HepG2 (cell line): Measurements from ENCODE around the gene SEMA6B. TPM values are rescaled to one million over a fixed set of nuclear protein-coding genes. Genes with fewer than 3 reads are reported as not detected.

Experiments used
- ATAC-seq: fragments of 200-7000 bp; cut with Tn5 transposase; 3 replicates; pipeline ENCODE4 v1.9.1; 2020; ENCODE audit warnings: mild to moderate bottlenecking, moderate library complexity
- BruUV-seq: library from RNA; stranded (reverse); fragments of 400-500 nt; replicated peaks from 2 replicates; lab custom pipeline; 2021; lab: Mats Ljungman, UMichigan
- CTCF ChIA-PET: fragments of 300-600 bp; formaldehyde crosslinking; extraction: SDS; loops from one replicate; lab custom pipeline; 2021; ENCODE audit warnings: low total read pairs, inconsistent platforms, low intra/inter-chr PET ratio; lab: Yijun Ruan, JAX
- POLR2A ChIA-PET: fragments of 350-600 bp; sonication (Branson Sonifier 250); formaldehyde crosslinking; loops from one replicate; lab custom pipeline; 2020; ENCODE audit warnings: antibody characterized with exemption, inconsistent platforms; lab: Yijun Ruan, JAX
- DNase-seq: peaks from one replicate; pipeline ENCODE4 v3.0.0-alpha.2; 2015; ENCODE audit warnings: low spot score
- FAIRE-seq: peaks from 3 replicates; lab custom pipeline; 2011; peaks lifted over from hg19 to GRCh38; lab: Jason Lieb, UNC
- H2AFZ ChIP-seq: one replicate; pipeline ENCODE4 v1.6.1; 2011; ENCODE audit warnings: low read length, inconsistent platforms
- H3K27ac ChIP-seq: fragments of 300-600 bp; 3 replicates; pipeline ENCODE4 v1.8.0; 2011; ENCODE audit warnings: mixed run types, mild to moderate bottlenecking, mixed read lengths, low read length, inconsistent platforms; ENCODE audit not compliant: insufficient read depth; ENCODE audit errors: extremely low read length
- H3K27me3 ChIP-seq, 2 experiments: fragments of 200-600 bp in 1 of 2; 2 replicates in 1 of 2; 3 replicates in 1 of 2; pipeline versions ENCODE4 v1.6.0 to v1.8.0; 2011; ENCODE audit warnings: low read length in 2 of 2, mild to moderate bottlenecking in 2 of 2, moderate library complexity in 2 of 2, inconsistent platforms in 1 of 2; ENCODE audit not compliant: insufficient read depth in 2 of 2, control insufficient read depth in 1 of 2
- H3K36me3 ChIP-seq, 2 experiments: fragments of 200-600 bp in 1 of 2; replicated peaks in 1 of 2; 2 replicates in 1 of 2; 3 replicates in 1 of 2; pipeline versions ENCODE4 v1.5.1 to v1.8.0; 2011; ENCODE audit warnings: low read length in 2 of 2, inconsistent platforms in 1 of 2; ENCODE audit not compliant: insufficient read depth in 2 of 2, control insufficient read depth in 1 of 2
- H3K4me1 ChIP-seq: 2 replicates; pipeline ENCODE4 v1.5.1; 2012; ENCODE audit warnings: low read length, inconsistent platforms; ENCODE audit not compliant: insufficient read depth
- H3K4me2 ChIP-seq: 2 replicates; pipeline ENCODE4 v1.6.0; 2011; ENCODE audit warnings: low read depth, low read length, inconsistent platforms
- H3K4me3 ChIP-seq, 3 experiments: fragments of 200-600 bp in 1 of 3; sonication (generic), shearing (Covaris generic) in 1 of 3; replicated peaks in 1 of 3; 2 replicates each; pipeline ENCODE4 v1.5.1; 2011 to 2016; ENCODE audit warnings: low read length in 3 of 3, inconsistent platforms in 2 of 3, low read depth in 2 of 3, mild to moderate bottlenecking in 2 of 3, control low read depth in 1 of 3, mixed read lengths in 1 of 3; ENCODE audit not compliant: insufficient read depth in 1 of 3
- H3K79me2 ChIP-seq: one replicate; pipeline ENCODE4 v1.6.1; 2011; ENCODE audit warnings: low read length, inconsistent platforms; ENCODE audit not compliant: insufficient read depth
- H3K9ac ChIP-seq: 2 replicates; pipeline ENCODE4 v1.6.0; 2011; ENCODE audit warnings: mild to moderate bottlenecking, low read depth, low read length, inconsistent platforms; ENCODE audit not compliant: insufficient read depth
- H3K9me3 ChIP-seq: 2 replicates; pipeline ENCODE4 v1.5.1; 2012; ENCODE audit warnings: mild to moderate bottlenecking, low read length
- H4K20me1 ChIP-seq: 2 replicates; pipeline ENCODE4 v1.6.0; 2011; ENCODE audit warnings: inconsistent platforms, mild to moderate bottlenecking, low read length, moderate library complexity; ENCODE audit not compliant: insufficient read depth
- CEBPZ ChIP-seq: IDR thresholded peaks from 2 replicates; pipeline ENCODE4 v1.6.1; 2012; ENCODE audit warnings: low read length, improper control_type of control experiment
- DNMT1 ChIP-seq: sonication (generic); formaldehyde crosslinking; IDR thresholded peaks from 2 replicates; pipeline ENCODE4 v1.5.1; 2020; ENCODE audit warnings: mild to moderate bottlenecking, missing genetic modification reagents
- ESRRA ChIP-seq: sonication (generic); formaldehyde crosslinking; IDR thresholded peaks from 2 replicates; pipeline ENCODE4 v1.5.1; 2020; ENCODE audit warnings: mild to moderate bottlenecking, low read depth, missing genetic modification reagents
- KDM1A ChIP-seq: IDR thresholded peaks from 2 replicates; pipeline ENCODE4 v1.6.1; 2016; ENCODE audit warnings: missing compliant biosample characterization
- MAX ChIP-seq: IDR thresholded peaks from 2 replicates; pipeline ENCODE4 v1.6.1; 2012; ENCODE audit warnings: inconsistent platforms
- NFKB2 ChIP-seq: sonication (generic); formaldehyde crosslinking; IDR thresholded peaks from 2 replicates; pipeline ENCODE4 v1.4.0; 2020; ENCODE audit warnings: missing genetic modification reagents, borderline replicate concordance
- PHF21A ChIP-seq: sonication (generic); formaldehyde crosslinking; IDR thresholded peaks from 2 replicates; pipeline ENCODE4 v1.5.0; 2020; ENCODE audit warnings: mild to moderate bottlenecking, missing genetic modification reagents
- RXRB ChIP-seq: IDR thresholded peaks from 2 replicates; pipeline ENCODE4 v1.6.1; 2016; ENCODE audit warnings: borderline replicate concordance, missing genetic modification reagents, missing compliant biosample characterization
- SOX6 ChIP-seq, 2 experiments: fragments of 450-650 bp in 1 of 2; sonication (generic) in 1 of 2; formaldehyde crosslinking in 1 of 2; IDR thresholded peaks; 2 replicates each; pipeline versions ENCODE4 v1.4.0 to v1.6.1; 2017 to 2020; ENCODE audit warnings: antibody characterized with exemption in 1 of 2, mild to moderate bottlenecking in 1 of 2, missing genetic modification reagents in 1 of 2
- TRAFD1 ChIP-seq: sonication (generic); formaldehyde crosslinking; IDR thresholded peaks from 2 replicates; pipeline ENCODE4 v1.5.1; 2020; ENCODE audit warnings: missing genetic modification reagents, mild to moderate bottlenecking, borderline replicate concordance
- ZNF225 ChIP-seq: sonication (generic); formaldehyde crosslinking; IDR thresholded peaks from 2 replicates; pipeline ENCODE4 v1.4.0; 2020; ENCODE audit warnings: mild to moderate bottlenecking, missing genetic modification reagents
- ZNF431 ChIP-seq: sonication (generic); formaldehyde crosslinking; IDR thresholded peaks from 2 replicates; pipeline ENCODE4 v1.9.0; 2022; ENCODE audit warnings: missing genetic modification reagents, low read depth, mild to moderate bottlenecking, borderline replicate concordance
- ZNF589 ChIP-seq: sonication (generic); formaldehyde crosslinking; conservative IDR thresholded peaks from 2 replicates; pipeline ENCODE4 v1.8.0; 2022; ENCODE audit warnings: mild to moderate bottlenecking, moderate library complexity, missing genetic modification reagents
- ZNF639 ChIP-seq: conservative IDR thresholded peaks from 2 replicates; pipeline ENCODE4 v1.6.1; 2018; ENCODE audit warnings: missing genetic modification reagents
- ZNF674 ChIP-seq: sonication (generic); formaldehyde crosslinking; IDR thresholded peaks from 2 replicates; pipeline ENCODE4 v1.5.0; 2020; ENCODE audit warnings: low read depth, mild to moderate bottlenecking, missing genetic modification reagents
- ZNF713 ChIP-seq: sonication (generic); formaldehyde crosslinking; IDR thresholded peaks from 2 replicates; pipeline ENCODE4 v1.4.0; 2020; ENCODE audit warnings: mild to moderate bottlenecking, missing genetic modification reagents
- ZNF777 ChIP-seq: sonication (generic); formaldehyde crosslinking; IDR thresholded peaks from 2 replicates; pipeline ENCODE4 v1.4.0; 2020; ENCODE audit warnings: missing genetic modification reagents
- ZNF839 ChIP-seq: sonication (generic); formaldehyde crosslinking; IDR thresholded peaks from 2 replicates; pipeline ENCODE4 v1.4.0; 2020; ENCODE audit warnings: missing genetic modification reagents, mild to moderate bottlenecking, borderline replicate concordance
- WGBS: methylation state at CpG from one replicate; pipeline ENCODE4 v1.1.6; 2017; ENCODE audit warnings: low lambda C conversion rate; 5-methylcytosine and 5-hydroxymethylcytosine counted together
- in situ Hi-C: cut with HindIII; loops from 2 replicates; pipeline ENCODE4 v1.10.0; 2017; ENCODE audit warnings: low pct_unique_long_range_greater_than_20kb; ENCODE audit not compliant: extremely low pct_ligation_motif_present
- intact Hi-C: fragments of 100-400 bp; cut with micrococcal nuclease; formaldehyde crosslinking; loops from one replicate; pipeline ENCODE4 v1.10.0; 2022; ENCODE audit not compliant: unreplicated experiment
- polyA plus RNA-seq, 8 experiments: library from polyadenylated mRNA; depleted of rRNA in 3 of 8; stranded (reverse) in 7 of 8; unstranded in 1 of 8; fragments of >200 nt; fragmentation: Illumina TruSeq in 4 of 8; extraction: Trizol in 4 of 8; gene quantifications; 2 replicates each; pipeline versions ENCODE4 v1.2.1 to v1.2.3, GENCODE V29; 2011 to 2016; ENCODE audit warnings: low read depth in 4 of 8, missing spikeins in 1 of 8, mixed read lengths in 1 of 8; ENCODE audit not compliant: insufficient read depth in 1 of 8
- total RNA-seq, 5 experiments: library from RNA; depleted of rRNA; stranded (reverse); fragments of >200 nt; fragmentation: Illumina TruSeq; extraction: Trizol; gene quantifications; 2 replicates each; pipeline ENCODE4 v1.2.3, GENCODE V29; 2016; ENCODE audit warnings: low read depth in 1 of 5

Gene SEMA6B
- total and polyA plus RNA-seq, 2 of the 13 experiments (the other 11 are each of a cell fraction or from before 2014, with no cell fraction given), result 45.5 to 67.1 TPM

GRCh38 chr19:4553775-4554174, 5.7 kb downstream of the SEMA6B start:
- Histone ChIP-seq H2AFZ (no peak overlapping the region), H3K9ac (no peak overlapping the region), H4K20me1 (peaks cover 8% of the 10 kb centered on the region; the same call in 1 of the 2 replicates), H3K4me1 (no peaks in the 10 kb centered on the region), H3K9me3 (no peaks in the 10 kb centered on the region), H3K4me2 (no peak overlapping the region), H3K27me3 (no peaks in the 10 kb centered on the region), H3K79me2 (no peaks in the 10 kb centered on the region), H3K27ac (no peak overlapping the region), H3K36me3 (peaks cover 47 to 76% of the 10 kb centered on the region in 2 experiments), H3K4me3 (no peak overlapping the region)
- ATAC-seq (no peak), DNase-seq (no peak), FAIRE-seq (no peak)
- ChIA-PET POLR2A (no interaction called here), CTCF (no interaction called here)
- intact Hi-C loops, result no loop called here
- no TSS peak for BruUV-seq
- WGBS, result 63% methylated on average over 3 of the region's 3 CpGs
- TF ChIP-seq ZNF839 (CRISPR knock-in tag), result no peak
- no peak for TF ChIP-seq ZNF777 (CRISPR knock-in tag)
- no peak for TF ChIP-seq SOX6 (IDR thresholded peaks at IDR 0.05)
- no peak for TF ChIP-seq SOX6 (CRISPR knock-in tag; IDR thresholded peaks at IDR 0.05)
- TF ChIP-seq CEBPZ, result no peak
- no peak for TF ChIP-seq NFKB2 (CRISPR knock-in tag)
- TF ChIP-seq PHF21A (CRISPR knock-in tag), result no peak
- no peak for TF ChIP-seq MAX
- TF ChIP-seq ZNF431, result no peak
- TF ChIP-seq DNMT1 (CRISPR knock-in tag), result no peak
- TF ChIP-seq RXRB (CRISPR knock-in tag), result no peak
- TF ChIP-seq ZNF713 (CRISPR knock-in tag), result no peak
- TF ChIP-seq ZNF589, result no peak
- no peak for TF ChIP-seq ZNF639 (CRISPR knock-in tag)
- TF ChIP-seq KDM1A, result no peak
- TF ChIP-seq TRAFD1 (CRISPR knock-in tag), result no peak
- TF ChIP-seq ZNF225, result no peak
- TF ChIP-seq ZNF674 (CRISPR knock-in tag), result no peak
- no peak for TF ChIP-seq ESRRA
- in situ Hi-C loops, result no loop called here
